HG03045 (cell line): ENCODE measurements around the gene CCNJ.
"Not testable (repeated sequence)": the region's sequence is repeated elsewhere in the genome, so short reads cannot be mapped to it uniquely, and the experiment has no call there.

Experiments used
- ATAC-seq: cut with Tn5 transposase; IDR thresholded peaks from one replicate; pipeline ENCODE4 v1.9.1; 2021; ENCODE audit warnings: mild to moderate bottlenecking, moderate library complexity; ENCODE audit not compliant: unreplicated experiment

The CCNJ gene

GRCh38 chr10:96043033-96043892, at the start of gene CCNJ:
Gene CCNJ (plus strand): TSS chr10:96043583. CDS start chr10:96044394, 811 bp downstream.
- ATAC-seq = peak; percentile 85

GRCh38 chr10:95994376-95994775, 49.0 kb upstream of the CCNJ start:
- not testable (repeated sequence) for ATAC-seq

- ATAC-seq = no peak
Observed at GRCh38 chr10:95998255-95998784, 45.1 kb upstream of the CCNJ start.

GRCh38 chr10:96013956-96014355, 29.4 kb upstream of the CCNJ start:
- ATAC-seq = no peak

GRCh38 chr10:96014473-96015102, 28.8 kb upstream of the CCNJ start:
- no peak for ATAC-seq

- peak; percentile 64 for ATAC-seq
Observed at GRCh38 chr10:96017191-96017687, 26.1 kb upstream of the CCNJ start.

- ATAC-seq = no peak
Observed at GRCh38 chr10:96021332-96021731, 22.1 kb upstream of the CCNJ start.

- no peak for ATAC-seq
Observed at GRCh38 chr10:96022739-96023138, 20.6 kb upstream of the CCNJ start.

GRCh38 chr10:96023168-96023567, 20.2 kb upstream of the CCNJ start:
- ATAC-seq = no peak

GRCh38 chr10:96025566-96025965, 17.8 kb upstream of the CCNJ start:
- ATAC-seq = no peak

- no peak for ATAC-seq
Observed at GRCh38 chr10:96034625-96035024, 8.8 kb upstream of the CCNJ start.

- no peak for ATAC-seq
Observed at GRCh38 chr10:96038476-96039387, 4.7 kb upstream of the CCNJ start.

- ATAC-seq = no peak
Observed at GRCh38 chr10:96041146-96041545, 2.2 kb upstream of the CCNJ start.

- peak; percentile 48 for ATAC-seq
Observed at GRCh38 chr10:96043893-96044715, 721 bp downstream of the CCNJ start.

- no peak for ATAC-seq
Observed at GRCh38 chr10:96044736-96045135, 1.4 kb downstream of the CCNJ start.

- ATAC-seq = no peak
Observed at GRCh38 chr10:96046546-96046945, 3.2 kb downstream of the CCNJ start.

GRCh38 chr10:96047004-96047649, 3.7 kb downstream of the CCNJ start:
- ATAC-seq = no peak

GRCh38 chr10:96047925-96048324, 4.5 kb downstream of the CCNJ start:
- ATAC-seq = not testable (repeated sequence)

GRCh38 chr10:96049340-96049739, 6.0 kb downstream of the CCNJ start:
- ATAC-seq = no peak
